GM18909 (cell line): ENCODE measurements around the gene ANKRA2.

Experiments used
- ATAC-seq: cut with Tn5 transposase; IDR thresholded peaks from one replicate; pipeline ENCODE4 v1.9.1; 2021; ENCODE audit warnings: mild to moderate bottlenecking; ENCODE audit not compliant: unreplicated experiment, poor library complexity

The ANKRA2 gene, protein sequence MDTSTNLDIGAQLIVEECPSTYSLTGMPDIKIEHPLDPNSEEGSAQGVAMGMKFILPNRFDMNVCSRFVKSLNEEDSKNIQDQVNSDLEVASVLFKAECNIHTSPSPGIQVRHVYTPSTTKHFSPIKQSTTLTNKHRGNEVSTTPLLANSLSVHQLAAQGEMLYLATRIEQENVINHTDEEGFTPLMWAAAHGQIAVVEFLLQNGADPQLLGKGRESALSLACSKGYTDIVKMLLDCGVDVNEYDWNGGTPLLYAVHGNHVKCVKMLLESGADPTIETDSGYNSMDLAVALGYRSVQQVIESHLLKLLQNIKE

DNA sequence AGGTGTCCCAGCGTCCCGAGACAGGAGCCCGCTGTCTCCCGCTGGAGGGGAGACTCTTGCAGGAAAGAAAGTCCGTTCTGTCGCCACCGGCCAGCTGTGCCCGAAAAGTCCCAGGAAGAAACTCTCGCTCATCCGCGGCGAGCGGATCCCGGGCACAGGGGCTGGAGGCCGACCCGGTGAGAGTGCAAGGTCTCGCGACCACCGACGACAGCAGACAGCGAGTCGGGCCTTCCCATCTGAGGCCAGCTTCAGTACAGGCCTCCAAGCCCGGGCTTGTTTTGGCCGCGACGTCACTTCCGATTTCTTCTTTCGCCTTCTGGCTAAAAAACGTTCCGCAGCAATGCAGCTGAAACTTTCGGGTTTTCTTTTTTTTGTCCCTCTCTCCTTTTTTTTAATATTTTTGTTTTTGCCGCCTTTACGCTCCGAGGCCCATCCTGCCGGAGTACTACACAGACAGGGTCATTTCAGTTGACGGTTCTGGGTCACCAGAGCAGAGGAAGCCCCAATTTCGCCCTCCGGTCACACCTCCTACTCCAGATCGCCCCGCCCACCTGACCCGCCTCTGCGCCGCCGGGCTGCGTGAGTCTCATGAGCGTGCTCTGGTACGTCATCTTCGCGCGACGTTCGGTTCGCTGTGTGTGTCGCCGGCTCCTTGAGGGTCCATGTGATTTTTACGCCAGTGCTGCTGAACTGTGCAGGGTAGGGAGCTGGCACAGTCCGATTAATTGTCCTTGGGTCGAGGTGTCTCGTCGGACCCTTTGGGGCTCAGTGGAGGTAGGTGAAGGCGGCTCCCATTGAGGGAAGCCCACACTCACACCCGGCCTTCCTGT, at the start of gene ANKRA2, which contains the start of gene UTP15:
TSS of gene ANKRA2 (minus strand) at position 501 of the 830 bp plus-strand sequence. CDS start 2,758 bp downstream, outside the sequence.
TSS of gene UTP15 (plus strand) at position 605 of the 830 bp plus-strand sequence. CDS start 1,602 bp downstream, outside the sequence.
- peak; percentile 94 for ATAC-seq

DNA sequence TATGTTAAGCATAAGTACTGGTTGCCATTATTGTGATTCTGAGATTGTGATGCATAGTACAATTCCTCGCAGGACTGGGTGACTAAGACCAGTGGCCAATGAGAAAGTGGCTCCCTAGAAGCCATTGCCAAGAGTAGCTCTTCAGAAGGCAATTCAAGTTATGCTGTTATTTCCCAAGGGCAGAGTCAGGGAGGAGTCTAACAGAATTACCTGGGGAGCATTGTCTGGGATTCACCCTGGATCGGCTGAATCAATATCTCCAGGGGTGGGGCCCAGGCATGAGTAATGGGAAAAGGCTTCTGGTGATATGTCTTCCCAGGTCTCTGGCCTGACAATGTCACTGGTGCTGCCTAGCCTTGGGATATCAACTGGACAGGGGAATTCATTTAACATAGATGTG, 49.6 kb upstream of the ANKRA2 start:
- ATAC-seq: no peak

DNA sequence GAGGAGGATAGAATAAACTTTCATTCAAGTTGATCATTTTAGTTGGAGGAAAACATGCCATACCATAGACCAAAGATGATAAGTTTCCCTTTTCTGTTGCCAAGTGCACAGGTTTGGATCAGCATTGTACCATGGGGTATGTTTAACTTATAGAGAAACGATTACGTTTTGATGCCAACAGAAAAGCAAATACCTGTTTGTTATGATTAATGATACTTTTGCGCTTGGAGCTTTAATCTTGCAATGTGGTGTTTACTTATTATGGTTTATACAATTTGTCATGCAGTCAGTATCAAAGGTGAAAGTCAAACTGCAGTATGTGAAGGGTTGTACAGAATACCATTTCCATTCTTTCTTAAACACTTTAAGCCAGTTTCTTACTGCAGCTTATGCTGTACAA, 47.4 kb upstream of the ANKRA2 start:
- ATAC-seq: no peak

DNA sequence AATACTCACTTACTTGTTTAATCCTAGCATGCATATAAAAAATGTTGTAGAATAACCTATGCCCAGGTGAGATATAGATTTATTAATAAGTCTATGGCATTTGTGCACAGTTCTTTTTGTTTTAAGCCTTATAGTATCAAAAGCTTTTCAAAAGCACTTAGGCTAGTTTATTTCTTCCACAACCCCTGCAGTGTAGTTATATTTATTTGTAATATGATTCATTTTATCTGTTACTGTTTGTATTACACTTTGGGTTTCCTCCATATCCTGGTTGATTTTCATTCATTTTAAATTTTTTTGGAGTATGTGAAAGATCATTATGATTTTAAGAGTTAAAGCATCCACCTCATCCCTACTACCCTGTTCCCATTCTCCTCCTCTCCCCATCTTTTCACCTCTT, 41.8 kb upstream of the ANKRA2 start:
- ATAC-seq: no peak

GRCh38 chr5:73606206-73606753, 40.8 kb upstream of the ANKRA2 start:
- no peak for ATAC-seq

DNA sequence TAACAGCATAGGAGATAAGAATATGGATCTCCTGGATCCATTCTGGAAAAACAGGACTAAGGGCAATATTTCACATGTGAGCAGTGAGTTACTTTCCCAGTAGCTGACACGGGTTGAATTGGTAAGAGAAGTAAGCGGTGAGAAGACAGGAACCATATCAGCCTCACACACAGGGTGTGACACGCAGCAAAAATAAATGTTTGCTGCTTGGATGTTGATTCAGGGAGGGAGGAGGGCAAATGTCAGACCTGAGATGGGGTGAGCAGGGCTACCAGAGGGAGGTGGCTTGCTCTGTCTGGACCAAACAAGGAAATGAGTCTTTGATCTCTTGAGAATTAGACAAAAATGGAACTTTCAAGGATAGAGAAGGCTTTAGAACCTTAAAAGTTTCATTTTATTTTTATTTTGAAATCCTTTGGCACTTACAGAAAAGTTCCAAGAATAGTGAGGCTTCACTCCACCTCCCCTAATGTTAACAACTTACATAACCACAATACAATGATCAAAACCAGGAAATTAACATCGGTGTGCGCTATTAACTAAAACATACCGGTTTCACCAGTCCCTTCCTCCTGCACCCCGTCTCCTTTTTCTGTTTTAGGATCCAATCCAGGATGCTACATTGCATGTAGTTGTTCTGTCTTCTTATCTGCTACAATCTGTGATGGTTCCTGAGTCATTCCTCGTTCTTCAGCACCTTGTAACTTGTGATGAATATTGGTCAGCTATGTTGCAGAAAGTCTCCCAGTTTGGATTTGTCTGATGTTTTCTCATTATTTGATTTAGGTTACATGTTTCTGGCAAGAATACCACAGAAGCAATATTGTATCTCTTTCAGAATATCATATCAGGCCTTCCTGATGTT, 40.0 kb upstream of the ANKRA2 start:
- no peak for ATAC-seq

DNA sequence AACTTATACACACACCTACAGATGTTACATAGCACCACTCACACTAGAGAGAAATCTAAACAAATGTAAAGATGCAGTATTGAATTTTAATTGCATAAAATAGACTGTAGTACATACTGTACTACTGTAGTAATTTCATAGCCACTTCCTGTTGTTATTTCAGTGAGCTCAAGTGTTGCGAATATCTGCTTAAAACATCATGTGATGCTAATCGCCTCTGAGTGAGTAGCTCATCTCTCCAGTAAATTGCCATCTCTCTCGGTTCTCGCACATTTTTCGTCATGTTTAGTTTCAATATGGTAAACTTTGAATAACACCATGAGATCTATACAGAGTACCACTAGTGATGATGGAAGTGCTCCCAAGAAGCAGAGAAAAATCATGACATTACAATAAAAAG, 38.6 kb upstream of the ANKRA2 start:
- no peak for ATAC-seq

GRCh38 chr5:73599380-73599779, 33.9 kb upstream of the ANKRA2 start:
- no peak for ATAC-seq

GRCh38 chr5:73596705-73597328, 31.4 kb upstream of the ANKRA2 start:
- ATAC-seq: no peak

DNA sequence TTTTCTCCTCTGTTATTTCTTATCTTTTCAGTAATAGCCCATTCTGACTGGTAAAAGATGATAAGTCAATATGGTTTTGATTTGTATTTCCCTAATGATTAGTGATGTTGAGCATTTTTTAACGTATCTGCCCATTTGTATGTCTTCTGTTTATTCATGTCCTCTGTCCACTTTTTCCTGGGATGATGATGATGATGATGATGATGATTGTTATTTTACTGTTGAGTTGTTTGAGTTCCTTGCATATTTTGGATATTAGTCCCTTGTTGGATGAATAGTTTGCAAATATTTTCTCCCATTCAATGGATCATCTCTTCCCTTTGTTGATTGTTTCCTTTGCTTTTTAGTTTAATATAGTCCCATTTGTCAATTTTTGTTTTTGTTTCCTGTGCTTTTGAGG, 27.1 kb upstream of the ANKRA2 start:
- no peak for ATAC-seq

- ATAC-seq: no peak
Measured at GRCh38 chr5:73591698-73592501, 26.5 kb upstream of the ANKRA2 start.

DNA sequence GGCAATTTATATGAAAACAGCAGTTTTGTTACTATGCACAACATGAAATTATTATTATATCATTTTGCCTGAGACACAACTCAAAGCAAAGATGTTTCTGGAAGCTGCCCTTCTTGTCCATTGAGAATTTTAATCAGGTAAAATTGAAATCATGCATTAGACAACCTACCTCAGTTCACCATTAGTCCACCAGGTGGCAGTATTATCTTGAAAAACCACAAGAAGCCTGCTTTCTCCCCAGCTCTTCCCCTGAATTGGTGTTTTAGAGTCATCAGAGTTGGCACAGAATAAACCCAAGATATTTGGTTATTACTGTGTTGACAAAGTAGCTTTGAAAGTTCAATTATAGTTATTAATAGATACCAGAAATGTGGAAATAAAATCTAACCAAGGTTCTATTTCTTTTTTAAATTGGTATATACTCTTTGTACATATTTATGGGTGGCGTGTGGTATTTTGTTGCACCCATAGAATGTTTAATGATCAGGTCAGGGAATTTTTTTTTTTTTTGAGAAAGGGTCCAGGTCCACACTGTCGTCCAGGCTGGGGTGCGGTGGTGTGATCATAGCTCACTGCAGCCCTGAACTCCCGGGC, 25.8 kb upstream of the ANKRA2 start:
- peak; percentile 65 for ATAC-seq

DNA sequence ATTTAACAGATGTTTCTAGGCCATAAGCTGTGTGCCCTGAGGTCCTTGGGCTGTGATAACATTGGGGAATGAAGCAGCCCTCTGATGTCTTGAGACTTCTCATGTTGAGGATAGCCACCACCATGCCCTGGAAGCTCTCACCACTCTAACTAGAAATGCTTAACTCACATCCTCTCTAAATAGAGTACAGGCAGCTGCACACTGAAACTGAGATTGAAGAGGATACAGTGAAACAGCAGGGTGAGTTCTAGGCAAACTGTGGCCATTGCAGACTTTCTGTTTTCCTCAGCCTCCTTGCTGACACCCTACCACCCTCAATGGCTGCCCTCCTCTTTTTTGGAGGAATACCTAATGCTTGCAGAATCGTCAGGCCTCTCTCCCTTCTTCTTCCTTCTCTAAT, 22.5 kb upstream of the ANKRA2 start:
- ATAC-seq: no peak

- no peak for ATAC-seq
Measured at GRCh38 chr5:73582285-73583145, 17.1 kb upstream of the ANKRA2 start.

GRCh38 chr5:73565969-73566547, 619 bp upstream of the ANKRA2 start:
- no peak for ATAC-seq

GRCh38 chr5:73564675-73565074, 764 bp downstream of the ANKRA2 start:
- peak; percentile 6 for ATAC-seq

GRCh38 chr5:73564018-73564417, 1.4 kb downstream of the ANKRA2 start:
- ATAC-seq: no peak
